ENCODE results near the gene APOL2. TPM values are rescaled to one million over a fixed set of nuclear protein-coding genes. Genes with fewer than 3 reads are reported as not detected.

Gene APOL2
- total RNA-seq, 1 donor from 2014 or later, result 53.5 TPM

DNA sequence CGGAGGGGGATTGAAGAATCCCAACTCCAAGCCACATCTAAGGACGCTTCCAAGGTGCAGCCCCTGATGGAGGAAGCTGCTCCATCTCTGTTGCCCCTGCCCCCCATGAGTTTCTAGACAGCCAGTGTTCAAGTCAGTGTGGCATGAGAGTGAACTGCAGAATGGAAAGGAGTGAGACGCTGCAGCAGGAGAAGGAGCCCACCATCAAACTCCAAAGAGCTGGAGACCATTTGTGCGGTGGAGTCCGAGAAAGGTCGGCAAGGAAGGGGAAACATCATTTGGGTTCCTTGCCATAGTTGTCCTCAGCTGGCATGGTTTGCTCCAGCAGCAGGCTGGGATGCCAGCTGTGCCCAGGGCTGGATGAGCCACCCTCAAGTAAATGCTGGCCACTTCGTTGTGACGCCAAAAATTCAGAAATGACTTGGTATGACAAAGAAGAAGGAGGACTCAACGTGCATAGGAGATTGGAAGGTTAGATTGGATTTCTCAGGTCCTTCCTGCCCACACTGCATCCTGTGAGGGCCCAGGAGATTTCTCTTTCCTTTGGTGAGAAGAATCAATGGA is 16.4 kb downstream of the APOL2 start:
- peaks cover 12% of the 10 kb centered on the region for H3K36me3 Mint-ChIP-seq (ENCODE audit: unreplicated experiment)
- peaks cover 5% of the 10 kb centered on the region for H3K4me1 Mint-ChIP-seq (ENCODE audit: unreplicated experiment)
- DNase-seq (ENCODE audit: extremely low spot score, unreplicated experiment), result no peak
- peaks cover 41% of the 10 kb centered on the region for H3K27me3 Mint-ChIP-seq (ENCODE audit: unreplicated experiment)
- H3K4me3 Mint-ChIP-seq (ENCODE audit: unreplicated experiment), result no peak overlapping the region
- no peaks in the 10 kb centered on the region for H3K9me3 Mint-ChIP-seq (ENCODE audit: unreplicated experiment)
- H3K27ac Mint-ChIP-seq (ENCODE audit: unreplicated experiment), result no peak overlapping the region
- TF ChIP-seq, protein P1, sequence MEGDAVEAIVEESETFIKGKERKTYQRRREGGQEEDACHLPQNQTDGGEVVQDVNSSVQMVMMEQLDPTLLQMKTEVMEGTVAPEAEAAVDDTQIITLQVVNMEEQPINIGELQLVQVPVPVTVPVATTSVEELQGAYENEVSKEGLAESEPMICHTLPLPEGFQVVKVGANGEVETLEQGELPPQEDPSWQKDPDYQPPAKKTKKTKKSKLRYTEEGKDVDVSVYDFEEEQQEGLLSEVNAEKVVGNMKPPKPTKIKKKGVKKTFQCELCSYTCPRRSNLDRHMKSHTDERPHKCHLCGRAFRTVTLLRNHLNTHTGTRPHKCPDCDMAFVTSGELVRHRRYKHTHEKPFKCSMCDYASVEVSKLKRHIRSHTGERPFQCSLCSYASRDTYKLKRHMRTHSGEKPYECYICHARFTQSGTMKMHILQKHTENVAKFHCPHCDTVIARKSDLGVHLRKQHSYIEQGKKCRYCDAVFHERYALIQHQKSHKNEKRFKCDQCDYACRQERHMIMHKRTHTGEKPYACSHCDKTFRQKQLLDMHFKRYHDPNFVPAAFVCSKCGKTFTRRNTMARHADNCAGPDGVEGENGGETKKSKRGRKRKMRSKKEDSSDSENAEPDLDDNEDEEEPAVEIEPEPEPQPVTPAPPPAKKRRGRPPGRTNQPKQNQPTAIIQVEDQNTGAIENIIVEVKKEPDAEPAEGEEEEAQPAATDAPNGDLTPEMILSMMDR (IDR thresholded peaks at IDR 0.05), result no peak

DNA sequence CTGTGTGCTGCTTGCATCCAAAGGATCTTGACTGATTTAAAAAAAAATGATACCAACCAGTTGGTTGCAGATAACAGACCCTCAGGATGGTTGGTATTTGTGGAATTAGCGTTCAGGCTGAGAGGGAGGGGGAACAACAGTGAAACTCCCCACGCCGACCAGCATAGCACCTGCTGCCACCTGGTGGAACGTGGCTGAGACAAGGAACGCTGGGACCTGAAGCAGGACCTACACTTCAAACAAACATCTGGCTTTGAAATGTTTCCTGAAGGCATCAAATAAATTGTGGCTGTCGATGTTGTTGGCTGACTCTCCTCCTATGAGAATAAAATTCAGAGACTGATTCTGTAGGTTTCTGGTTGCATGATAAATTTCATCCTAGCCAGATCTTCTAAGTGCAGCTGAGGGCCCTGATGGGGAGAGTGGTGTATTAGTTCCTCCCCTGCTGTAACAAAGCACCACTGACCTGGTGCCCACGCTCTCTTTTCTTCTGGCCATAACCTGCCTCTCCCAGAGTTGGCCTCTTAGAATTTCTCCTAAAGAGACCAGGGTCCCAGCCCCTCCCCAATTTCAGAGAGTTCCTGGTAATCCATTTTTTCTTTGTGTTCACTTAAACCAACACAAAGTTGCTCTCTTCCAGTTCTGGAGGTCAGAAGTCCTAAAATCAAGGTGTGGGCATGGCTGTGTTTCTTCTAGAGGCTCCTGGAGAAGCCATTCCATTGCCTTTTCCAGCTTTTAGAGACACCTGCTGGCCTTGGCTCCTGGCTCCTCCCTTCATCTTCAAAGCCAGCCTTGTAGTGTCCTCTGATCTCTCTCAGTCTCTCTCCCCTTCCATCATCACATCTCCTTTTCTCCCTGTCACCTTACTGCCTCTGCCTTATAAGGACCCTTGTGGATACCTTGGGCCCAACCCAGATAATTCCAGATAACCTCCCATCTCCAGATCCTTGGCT is 17.3 kb downstream of the APOL2 start:
- peaks cover 7% of the 10 kb centered on the region for H3K36me3 Mint-ChIP-seq (ENCODE audit: unreplicated experiment)
- H3K9me3 Mint-ChIP-seq (ENCODE audit: unreplicated experiment), result no peaks in the 10 kb centered on the region
- H3K27ac Mint-ChIP-seq (ENCODE audit: unreplicated experiment), result no peak overlapping the region
- no peak overlapping the region for H3K4me3 Mint-ChIP-seq (ENCODE audit: unreplicated experiment)
- peaks cover 48% of the 10 kb centered on the region for H3K27me3 Mint-ChIP-seq (ENCODE audit: unreplicated experiment)
- peaks cover 5% of the 10 kb centered on the region for H3K4me1 Mint-ChIP-seq (ENCODE audit: unreplicated experiment)
- TF ChIP-seq, protein P1 (IDR thresholded peaks at IDR 0.05), result peak; percentile 65
- DNase-seq (ENCODE audit: extremely low spot score, unreplicated experiment), result no peak

DNA sequence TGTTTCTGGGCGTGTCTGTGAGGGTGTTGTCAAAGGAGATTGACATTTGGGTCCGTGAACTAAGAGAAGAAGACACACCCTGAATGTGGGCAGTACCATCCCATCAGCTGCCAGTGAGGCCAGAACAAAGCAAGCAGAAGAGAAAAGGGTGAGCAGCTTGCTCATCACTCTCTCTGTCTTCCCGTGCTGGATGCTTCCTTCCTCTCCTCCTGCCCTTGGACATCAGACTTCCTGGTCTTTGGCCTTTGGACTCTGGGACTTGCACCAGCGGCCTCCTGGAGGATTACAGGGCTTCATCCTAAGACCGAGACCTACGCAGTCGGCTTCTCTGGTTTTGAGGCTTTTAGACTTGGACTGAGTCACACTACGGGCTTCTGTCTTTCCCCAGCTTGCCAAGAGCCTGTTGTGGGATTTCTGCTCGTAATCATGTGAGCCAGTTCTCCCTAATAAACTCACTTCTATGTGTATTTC is 18.8 kb downstream of the APOL2 start:
- DNase-seq (ENCODE audit: extremely low spot score, unreplicated experiment), result no peak
- TF ChIP-seq, protein P1 (IDR thresholded peaks at IDR 0.05), result no peak
- H3K9me3 Mint-ChIP-seq (ENCODE audit: unreplicated experiment), result no peaks in the 10 kb centered on the region
- peaks cover 5% of the 10 kb centered on the region for H3K4me1 Mint-ChIP-seq (ENCODE audit: unreplicated experiment)
- no peak overlapping the region for H3K4me3 Mint-ChIP-seq (ENCODE audit: unreplicated experiment)
- peaks cover 59% of the 10 kb centered on the region for H3K27me3 Mint-ChIP-seq (ENCODE audit: unreplicated experiment)
- no peaks in the 10 kb centered on the region for H3K36me3 Mint-ChIP-seq (ENCODE audit: unreplicated experiment)
- H3K27ac Mint-ChIP-seq (ENCODE audit: unreplicated experiment), result no peak overlapping the region

DNA sequence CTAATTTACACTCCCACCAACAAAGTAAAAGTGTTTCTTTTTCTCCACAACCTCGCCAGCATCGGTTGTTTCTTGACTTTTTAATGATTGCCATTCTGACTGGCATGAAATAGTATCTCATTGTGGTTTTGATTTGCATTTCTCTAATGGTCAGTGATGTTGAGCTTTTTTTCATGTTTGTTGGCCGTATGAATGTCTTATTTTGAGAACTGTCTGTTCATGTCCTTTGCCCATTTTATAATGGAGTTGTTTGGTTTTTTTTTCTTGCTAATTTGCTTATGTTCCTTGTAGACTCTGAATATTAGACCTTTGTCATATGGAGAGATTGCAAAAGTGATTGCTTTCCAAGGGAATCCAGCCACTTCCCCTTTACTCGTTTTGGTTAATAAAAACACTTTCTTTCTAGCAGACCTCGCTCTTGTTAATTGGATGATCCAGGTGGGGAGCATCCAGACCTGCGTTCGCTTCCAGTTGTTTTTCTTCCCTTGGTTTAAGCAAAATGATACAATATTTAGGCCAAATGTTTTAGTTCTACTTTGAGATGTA is 20.6 kb downstream of the APOL2 start:
- no peak for DNase-seq (ENCODE audit: extremely low spot score, unreplicated experiment)
- Mint-ChIP-seq H3K27ac (ENCODE audit: unreplicated experiment) (no peak overlapping the region), H3K9me3 (ENCODE audit: unreplicated experiment) (no peaks in the 10 kb centered on the region), H3K27me3 (ENCODE audit: unreplicated experiment) (peaks cover 72% of the 10 kb centered on the region), H3K4me3 (ENCODE audit: unreplicated experiment) (no peak overlapping the region), H3K36me3 (ENCODE audit: unreplicated experiment) (no peaks in the 10 kb centered on the region), H3K4me1 (ENCODE audit: unreplicated experiment) (peaks cover 5% of the 10 kb centered on the region)
- TF ChIP-seq, protein P1 (IDR thresholded peaks at IDR 0.05), result no peak

DNA sequence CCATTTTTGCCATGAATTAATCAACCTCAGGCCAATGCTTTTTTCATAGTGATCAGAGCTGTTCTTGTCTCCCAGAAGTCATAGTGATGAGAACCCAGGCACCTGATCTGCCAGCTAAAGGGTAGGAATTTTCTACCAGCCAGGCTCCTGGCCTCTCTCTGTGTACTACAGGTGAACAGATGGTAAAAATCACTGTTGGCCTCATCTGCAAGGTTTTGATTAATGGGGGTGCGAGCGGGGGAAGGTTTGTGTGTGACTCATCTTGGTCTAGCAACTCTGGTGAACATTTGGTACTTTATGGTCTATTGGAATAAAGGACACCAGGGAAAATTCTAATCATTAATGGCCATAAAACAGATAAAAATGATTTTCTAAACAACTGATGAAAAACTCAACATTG is 23.3 kb downstream of the APOL2 start:
- no peak for DNase-seq (ENCODE audit: extremely low spot score, unreplicated experiment)
- TF ChIP-seq, protein P1 (IDR thresholded peaks at IDR 0.05), result no peak
- Mint-ChIP-seq H3K27ac (ENCODE audit: unreplicated experiment) (no peak overlapping the region), H3K36me3 (ENCODE audit: unreplicated experiment) (no peaks in the 10 kb centered on the region), H3K9me3 (ENCODE audit: unreplicated experiment) (no peaks in the 10 kb centered on the region), H3K27me3 (ENCODE audit: unreplicated experiment) (peaks cover 79% of the 10 kb centered on the region), H3K4me1 (ENCODE audit: unreplicated experiment) (peaks cover 4% of the 10 kb centered on the region), H3K4me3 (ENCODE audit: unreplicated experiment) (no peak overlapping the region)

Data from osteocyte (in vitro differentiated cells).